DMS153 treated with DMSO at 0.1 percent for 48 hours (cell line): ENCODE results near the gene TRPM2.
"Not testable (repeated sequence)": the region's sequence is repeated elsewhere in the genome, so short reads cannot be mapped to it uniquely, and the experiment has no call there.

ENCODE experiments used
- DNase-seq: peaks from one replicate; lab custom pipeline; 2025; ENCODE audit not compliant: unreplicated experiment; lab: John Stamatoyannopoulos, UW

TRPM2 gene

GRCh38 chr21:44333509-44334328 lies 19.7 kb upstream of the TRPM2 start:
- DNase-seq, result no peak

DNA sequence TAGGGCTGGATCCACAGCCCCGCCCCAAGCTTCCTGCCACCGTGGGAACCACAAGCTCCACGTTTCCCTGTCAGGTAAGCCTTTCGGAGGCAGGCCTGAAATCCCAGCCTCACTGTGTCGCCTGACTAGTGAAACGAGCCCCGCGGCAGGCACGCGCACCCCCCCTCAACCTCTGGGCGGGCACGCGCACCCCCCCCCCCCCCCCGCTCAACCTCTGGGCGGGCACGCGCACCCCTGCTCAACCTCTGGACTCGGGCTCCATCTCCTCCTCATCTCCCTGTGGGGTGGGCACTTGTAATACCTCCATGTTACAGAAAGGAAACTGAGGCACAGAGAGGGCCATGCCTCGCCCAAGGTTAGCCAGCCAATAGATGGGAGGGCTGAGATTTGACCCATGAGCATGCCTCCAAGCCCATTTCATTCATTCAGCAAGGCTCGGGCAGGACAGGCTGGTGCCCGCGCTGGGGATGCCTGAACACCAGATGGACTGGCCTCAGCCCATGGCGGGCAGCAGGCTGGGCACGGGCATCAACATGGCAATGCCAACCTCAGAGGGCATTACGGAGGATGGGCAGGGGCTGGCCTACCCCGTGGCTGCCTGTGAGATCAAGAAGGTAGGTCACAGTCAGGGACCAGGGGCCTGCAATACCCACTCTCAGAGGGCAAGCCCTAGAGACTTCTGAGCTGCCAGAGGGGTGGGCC lies 18.9 kb upstream of the TRPM2 start:
- no peak for DNase-seq

DNA sequence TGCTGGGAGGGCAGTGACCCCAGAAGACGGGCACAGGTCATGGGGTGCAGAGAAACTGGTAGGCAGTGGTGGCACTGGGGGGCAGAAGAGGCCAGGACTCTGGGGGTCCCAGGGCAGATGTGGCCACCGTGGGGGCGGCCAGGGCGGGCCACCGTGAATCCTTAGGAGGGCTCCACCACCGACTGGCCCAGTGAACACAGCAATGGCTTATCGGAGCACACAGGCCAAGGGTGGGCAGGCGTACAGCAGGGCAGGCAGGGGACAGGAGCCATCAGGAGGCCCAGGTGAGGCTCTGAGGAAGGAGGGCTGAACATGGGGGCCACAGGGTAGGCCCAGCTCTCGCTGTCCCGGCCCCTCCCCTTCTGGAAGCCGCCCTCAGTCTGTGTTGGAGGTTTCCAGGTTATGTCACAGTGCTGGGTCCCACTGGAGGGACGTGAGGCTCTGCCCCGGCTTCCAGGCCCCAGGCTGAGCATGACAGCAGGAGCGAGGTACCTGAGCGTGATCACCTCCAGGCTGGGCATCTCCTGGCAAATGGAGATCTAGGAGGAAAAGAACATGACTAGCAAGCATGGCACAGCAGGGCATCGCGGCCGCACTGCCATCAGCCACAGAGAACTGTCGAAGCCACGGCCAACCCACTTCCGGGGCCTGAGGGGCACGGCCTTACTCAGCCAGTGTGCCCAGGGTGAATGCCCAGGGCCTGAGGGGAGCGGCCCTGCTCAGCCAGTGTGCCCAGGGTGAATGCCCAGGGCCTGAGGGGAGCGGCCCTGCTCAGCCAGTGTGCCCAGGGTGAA lies 18.0 kb upstream of the TRPM2 start:
- DNase-seq, result no peak

DNA sequence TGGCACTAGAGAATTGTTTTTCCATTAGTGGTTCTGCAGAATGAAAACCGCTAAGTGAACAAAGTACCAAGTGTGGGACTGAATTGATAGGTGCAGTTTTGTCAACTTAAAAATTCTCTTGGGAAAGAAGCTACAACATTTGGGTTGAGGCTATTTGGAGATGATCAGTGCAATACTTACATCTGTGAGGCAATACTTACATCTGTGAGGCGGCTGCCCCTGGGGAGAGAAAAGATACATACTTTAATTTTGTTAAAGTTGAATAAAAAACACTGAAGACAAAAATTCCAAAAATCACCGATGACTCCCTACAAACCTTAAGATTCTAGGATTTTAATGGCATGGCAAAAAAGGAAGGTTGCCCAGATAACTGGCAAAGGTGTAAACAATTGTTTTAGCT lies 16.0 kb upstream of the TRPM2 start:
- DNase-seq, result no peak

DNA sequence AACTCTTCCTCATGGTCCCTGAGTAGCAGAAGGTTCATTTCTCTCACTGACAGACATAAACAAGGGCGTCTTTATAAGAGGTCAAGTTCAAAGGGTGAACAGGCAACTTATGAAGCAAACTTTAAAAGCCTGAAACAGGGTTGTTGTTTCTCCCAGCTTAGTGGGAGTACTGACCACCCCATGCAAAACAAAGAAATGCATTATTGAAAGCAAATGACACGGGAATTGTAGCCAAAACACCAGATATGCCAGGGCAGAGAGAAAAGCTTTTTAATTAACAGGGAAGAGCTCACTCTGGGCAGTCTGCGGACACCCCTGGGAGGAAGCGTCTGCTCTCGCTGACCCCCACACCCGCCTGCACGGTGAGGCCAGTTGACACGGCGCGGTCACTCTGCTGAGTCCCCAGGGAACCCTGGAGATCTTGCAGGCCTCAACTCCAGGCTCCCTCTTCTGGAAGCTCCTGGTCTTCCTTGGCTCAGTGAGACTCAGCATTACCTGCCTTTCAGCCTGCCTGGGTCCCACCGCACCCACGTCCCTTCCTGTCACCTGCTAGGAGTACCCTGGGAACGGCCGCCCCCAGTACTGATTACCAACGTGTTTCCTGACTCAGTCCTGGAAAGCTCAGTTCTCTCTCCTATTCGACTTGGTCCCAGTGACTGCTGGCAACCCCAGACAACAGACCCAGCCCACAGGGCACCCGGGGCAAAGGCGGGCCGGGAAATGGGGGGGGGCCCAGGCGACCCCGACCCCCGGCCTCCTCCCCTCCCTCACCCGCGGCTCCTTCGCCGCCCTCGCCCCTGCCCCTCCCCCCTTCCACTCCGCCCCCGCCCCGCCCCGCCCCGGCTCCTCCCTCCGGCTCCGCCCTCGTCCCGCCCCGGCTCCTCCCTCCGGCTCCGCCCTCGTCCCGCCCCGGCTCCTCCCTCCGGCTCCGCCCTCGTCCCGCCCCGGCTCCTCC lies 15.2 kb upstream of the TRPM2 start:
- peak; percentile 4 for DNase-seq

DNA sequence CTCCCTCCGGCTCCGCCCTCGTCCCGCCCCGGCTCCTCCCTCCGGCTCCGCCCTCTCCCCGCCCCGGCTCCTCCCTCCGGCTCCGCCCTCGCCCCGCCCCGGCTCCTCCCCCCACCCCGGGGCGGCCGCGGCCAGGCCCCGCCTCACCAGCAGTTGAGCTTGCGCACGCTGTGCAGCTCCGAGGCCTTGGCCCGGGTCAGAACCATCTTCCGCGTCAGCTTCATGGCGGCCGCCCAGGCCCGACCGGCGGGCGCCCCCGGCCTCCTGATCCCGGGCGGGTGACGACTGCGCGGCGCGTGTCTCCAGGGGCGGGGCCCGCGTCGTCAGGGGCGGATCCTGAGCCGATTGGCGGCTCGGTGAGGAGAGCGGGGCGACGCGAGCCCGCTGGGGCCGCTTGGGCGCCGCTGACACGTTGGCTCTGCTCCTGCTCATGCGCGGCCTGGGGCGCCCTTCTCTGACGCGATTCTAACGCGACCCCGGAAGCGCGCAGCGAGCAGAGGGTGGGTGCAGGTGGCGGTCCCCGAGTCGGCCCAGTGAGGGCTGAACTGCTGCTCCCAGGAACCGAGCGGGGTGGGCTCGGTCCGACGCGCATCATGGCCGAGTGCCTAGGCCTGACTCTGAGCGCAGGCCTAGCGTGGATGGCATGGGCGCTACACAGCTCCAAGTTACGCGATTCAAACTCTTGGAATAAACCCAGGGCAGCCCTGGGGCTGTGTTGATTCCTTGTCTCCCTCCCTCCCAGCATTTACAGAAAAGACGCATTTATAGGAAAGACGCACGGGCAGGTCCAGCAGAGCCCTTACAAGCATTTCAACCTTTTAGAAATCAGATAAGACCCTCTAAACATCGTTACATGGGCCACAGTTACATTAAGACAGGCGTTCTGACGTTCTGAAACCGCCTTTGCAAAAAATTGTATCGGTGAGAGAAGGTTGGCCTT lies 14.2 kb upstream of the TRPM2 start, which contains the start of gene CFAP410:
Gene CFAP410, minus strand, starts transcription at position 420 of the 940 bp plus-strand sequence. Its CDS starts 196 bp downstream, at position 224.
- DNase-seq, result peak; percentile 92

DNA sequence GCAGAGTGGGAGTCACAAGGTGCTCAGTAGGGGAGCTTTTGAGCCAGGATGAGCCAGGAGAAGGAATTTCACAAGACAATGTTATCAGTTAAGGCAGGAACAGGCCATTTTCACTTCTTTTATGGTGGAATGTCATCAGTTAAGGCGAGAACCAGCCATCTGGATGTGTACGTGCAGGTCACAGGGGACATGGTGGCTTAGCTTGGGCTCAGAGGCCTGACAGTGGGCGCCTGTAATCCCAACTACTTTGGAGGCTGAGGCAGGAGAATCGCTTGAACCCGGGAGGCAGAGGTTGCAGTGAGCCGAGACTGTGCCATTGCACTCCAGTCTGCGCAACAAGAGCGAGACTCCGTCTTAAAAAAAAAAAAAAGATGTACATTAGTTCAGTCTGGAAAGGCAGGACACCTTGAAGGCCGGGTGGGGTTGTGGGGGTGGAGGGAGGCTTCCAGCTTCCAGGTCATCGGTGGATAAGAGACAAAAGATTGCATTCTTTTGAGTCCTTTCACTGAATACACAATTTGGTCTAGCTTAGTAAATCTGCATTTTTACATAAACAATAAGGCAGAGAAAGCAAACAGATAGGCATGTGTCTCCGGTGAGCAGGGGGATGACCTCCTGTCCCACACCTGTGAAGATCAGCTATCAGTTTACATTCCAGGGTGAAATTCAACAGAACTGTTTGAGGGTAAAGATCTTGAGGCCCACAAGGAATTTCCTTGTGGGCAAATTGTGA lies 11.5 kb upstream of the TRPM2 start:
- not testable (repeated sequence) for DNase-seq

GRCh38 chr21:44342981-44343380 lies 10.4 kb upstream of the TRPM2 start:
- not testable (repeated sequence) for DNase-seq

GRCh38 chr21:44344541-44345183 lies 8.8 kb upstream of the TRPM2 start:
- no peak for DNase-seq

GRCh38 chr21:44345495-44345894 lies 7.9 kb upstream of the TRPM2 start:
- DNase-seq, result no peak

GRCh38 chr21:44347911-44348451 lies 5.4 kb upstream of the TRPM2 start:
- peak; percentile 84 for DNase-seq

DNA sequence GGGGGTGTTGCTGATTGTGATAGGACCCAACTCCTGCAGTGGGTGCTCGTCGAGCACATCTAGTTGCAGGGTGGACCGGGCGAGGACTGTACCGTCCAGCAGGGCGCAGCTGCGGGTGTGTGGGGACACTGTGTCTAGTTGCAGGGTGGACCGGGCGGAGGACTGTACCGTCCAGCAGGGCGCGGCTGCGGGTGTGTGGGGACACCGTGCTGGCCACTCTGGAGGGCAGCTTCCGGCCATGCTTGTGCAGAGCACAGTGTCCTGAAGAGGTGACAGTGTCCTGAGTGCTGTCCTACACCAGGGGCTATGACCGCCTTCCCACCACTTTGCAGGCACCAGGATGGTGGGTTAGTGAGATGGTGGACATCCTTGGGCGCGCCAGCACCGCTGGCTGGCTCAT lies 4.6 kb upstream of the TRPM2 start:
- DNase-seq, result no peak

- DNase-seq, result no peak
Observed at GRCh38 chr21:44349416-44349846, 4.0 kb upstream of the TRPM2 start.

DNA sequence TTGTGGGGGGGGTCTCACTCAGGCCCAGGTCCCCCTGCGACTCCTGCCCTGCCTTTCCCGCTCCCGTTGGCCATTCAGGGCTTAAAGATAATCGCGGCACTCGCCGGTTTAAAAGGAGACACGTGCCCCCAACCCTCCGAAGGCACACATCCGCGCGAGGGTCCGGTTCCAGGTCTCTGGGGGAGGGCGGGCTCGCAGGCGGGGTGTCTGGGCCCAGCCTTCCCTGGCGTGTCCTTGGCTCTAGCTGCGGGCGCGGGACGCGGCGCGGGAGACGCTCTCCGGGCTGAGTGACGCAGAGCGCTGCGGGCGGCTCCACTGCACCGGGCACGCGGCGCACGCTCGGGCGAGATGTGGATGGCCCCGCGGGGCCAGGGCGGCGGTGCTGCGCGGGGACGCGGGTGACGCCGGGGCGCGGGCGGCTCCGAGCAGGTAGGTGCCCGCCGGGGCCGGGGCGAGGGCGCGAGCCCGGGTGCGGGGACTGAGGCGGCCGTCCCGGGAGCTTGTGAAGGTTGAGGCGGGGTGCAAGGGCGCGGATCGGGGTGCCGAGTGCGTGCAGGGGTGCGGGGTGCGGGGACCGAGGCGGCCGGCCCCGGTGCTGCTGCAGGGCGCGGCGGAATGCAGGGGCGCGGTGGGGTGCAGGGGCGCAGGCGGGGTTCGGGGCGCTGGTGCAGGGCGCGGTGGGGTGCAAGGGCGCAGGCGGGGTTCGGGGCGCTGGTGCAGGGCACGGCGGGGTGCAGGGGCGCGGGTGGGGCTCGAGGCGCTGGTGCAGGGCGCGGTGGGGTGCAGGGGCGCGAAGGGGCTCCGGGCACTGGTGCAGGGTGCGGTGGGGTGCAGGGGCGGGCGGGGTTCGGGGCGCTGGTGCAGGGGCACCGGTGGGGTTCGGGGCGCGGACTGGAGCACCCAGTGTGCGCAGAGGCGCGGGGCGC lies 3.3 kb upstream of the TRPM2 start:
- no peak for DNase-seq

- DNase-seq, result no peak
Observed at GRCh38 chr21:44350773-44351481, 2.5 kb upstream of the TRPM2 start.
